ENCODE data around the gene TTYH1.
"Not testable (repeated sequence)": the region's sequence is repeated elsewhere in the genome, so short reads cannot be mapped to it uniquely, and the experiment has no call there.

TTYH1 gene

DNA sequence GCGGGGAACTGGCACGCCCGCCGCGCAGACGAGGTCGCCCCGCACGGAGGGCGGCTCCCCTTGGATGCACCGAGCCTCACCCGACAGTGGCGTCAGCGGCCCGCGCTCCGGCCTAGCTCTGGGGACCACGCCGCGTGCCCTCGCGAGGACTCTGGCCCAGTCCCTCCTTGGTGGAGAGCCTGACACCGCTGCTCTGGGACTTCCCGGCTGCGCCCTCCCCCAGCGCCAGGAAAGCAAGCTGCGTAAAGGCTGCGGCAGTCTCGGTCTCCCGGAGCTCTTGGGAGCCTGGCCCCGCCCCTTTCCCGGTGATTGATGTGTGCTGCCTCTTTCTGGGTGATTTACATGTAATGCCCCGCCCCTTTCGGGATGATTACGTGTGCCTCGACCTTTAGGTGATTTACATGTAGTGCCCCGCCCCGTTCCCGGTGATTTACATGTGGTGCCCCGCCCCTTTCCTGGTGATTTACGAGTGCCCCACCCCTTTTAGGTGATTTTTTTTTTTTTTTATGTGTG, 48.3 kb downstream of the TTYH1 start, which contains the start of gene LENG9:
Gene LENG9, minus strand, starts transcription at position 248 of the 513 bp plus-strand sequence. CDS start 252 bp downstream, outside the sequence.
- Histone ChIP-seq H3K4me3 (ENCODE audit: low read length) (peak within 1 kb of the TSS; percentile 88), H3K27ac (ENCODE audit: low read length) (peak within 1 kb of the TSS; percentile 95), H3K36me3 (ENCODE audit: insufficient read depth, low read depth, low read length) (peaks cover 34% of the 10 kb centered on the region), H3K27me3 (ENCODE audit: insufficient read depth, low read length) (peaks cover 17% of the 10 kb centered on the region), H3K4me1 (ENCODE audit: insufficient read depth, low read length) (no peaks in the 10 kb centered on the region), H3K9me3 (ENCODE audit: insufficient read depth, low read depth, low read length) (no peaks in the 10 kb centered on the region), H3K9ac (ENCODE audit: low read depth, low read length) (peak within 1 kb of the TSS; percentile 88)

DNA sequence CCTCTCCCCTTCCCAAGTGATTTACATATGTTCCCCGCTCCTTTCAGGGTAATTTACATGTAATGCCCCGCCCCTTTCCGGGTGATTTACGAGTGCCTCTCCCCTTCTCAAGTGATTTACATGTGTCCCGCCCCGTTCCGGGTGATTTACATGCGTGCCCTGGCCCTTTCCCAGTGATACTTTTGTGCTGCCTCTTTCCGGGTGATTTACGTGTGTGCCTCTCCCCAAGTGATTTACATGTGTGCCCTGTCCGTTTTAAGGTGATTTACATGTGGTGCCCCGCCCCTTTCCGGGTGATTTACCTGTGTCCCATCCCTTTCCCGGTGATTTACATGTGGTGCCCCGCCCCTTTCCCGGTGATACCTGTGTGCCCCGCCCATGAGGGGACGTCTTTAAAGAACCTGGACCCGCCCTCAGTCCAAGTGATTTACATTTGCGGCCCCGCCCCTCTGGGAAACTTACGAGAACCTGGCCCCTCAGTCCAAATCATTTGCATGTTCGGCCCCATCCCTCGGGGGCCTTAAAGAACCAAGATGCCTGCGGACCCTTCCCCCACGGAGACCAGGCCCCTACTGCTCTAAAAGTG, 48.9 kb downstream of the TTYH1 start:
- peaks cover 29% of the 10 kb centered on the region for H3K36me3 ChIP-seq (ENCODE audit: insufficient read depth, low read depth, low read length)
- H3K27ac ChIP-seq (ENCODE audit: low read length) = peak overlapping the region; percentile 95
- peaks cover 18% of the 10 kb centered on the region for H3K27me3 ChIP-seq (ENCODE audit: insufficient read depth, low read length)
- H3K4me3 ChIP-seq (ENCODE audit: low read length) = peak overlapping the region; percentile 88
- no peaks in the 10 kb centered on the region for H3K4me1 ChIP-seq (ENCODE audit: insufficient read depth, low read length)
- H3K9me3 ChIP-seq (ENCODE audit: insufficient read depth, low read depth, low read length) = no peaks in the 10 kb centered on the region
- H3K9ac ChIP-seq (ENCODE audit: low read depth, low read length) = peak overlapping the region; percentile 88; the same call in 1 of the 2 replicates

DNA sequence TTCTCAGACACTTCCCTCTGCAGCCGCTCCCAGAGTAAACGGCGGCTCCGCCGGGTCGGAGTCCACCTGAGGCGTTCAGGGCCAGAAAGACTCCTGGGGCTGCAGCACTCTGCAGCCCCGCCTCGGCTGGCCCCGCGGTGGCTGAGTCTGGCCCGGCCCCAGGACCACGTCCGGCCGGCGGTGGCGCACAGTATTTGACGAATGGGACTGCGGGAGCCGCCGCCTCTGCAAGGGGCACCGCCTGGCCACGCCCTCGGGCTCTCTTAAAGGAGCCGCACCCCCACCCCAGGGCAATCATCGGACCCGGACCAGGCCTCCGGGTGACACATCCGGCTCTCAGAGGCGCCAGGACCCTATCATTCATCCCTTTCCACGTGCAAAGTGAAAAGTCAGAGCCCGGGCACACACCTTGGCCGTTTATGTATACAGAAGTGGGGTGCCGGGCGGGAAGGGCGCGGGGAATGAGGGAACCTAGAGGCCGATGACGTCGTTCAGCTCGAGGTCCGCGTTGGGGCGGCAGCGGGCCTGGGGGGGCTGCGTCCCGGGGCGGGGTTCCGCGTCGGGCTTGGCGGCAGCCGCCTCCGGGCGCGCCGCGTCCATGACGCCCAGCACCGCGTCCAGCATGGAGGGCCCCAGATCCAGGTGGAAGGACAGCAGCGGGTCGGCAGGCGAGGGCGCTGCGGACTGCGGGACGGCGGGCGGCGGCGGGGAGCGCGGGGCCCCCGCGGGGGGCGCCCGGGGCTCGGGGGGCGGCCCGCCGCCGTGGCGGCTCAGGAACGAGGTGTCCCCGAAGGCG, 49.6 kb downstream of the TTYH1 start:
- Histone ChIP-seq H3K4me3 (ENCODE audit: low read length) (peak overlapping the region; percentile 88), H3K36me3 (ENCODE audit: insufficient read depth, low read depth, low read length) (peaks cover 22% of the 10 kb centered on the region), H3K9ac (ENCODE audit: low read depth, low read length) (peak overlapping the region; percentile 88; the same call in 1 of the 2 replicates), H3K9me3 (ENCODE audit: insufficient read depth, low read depth, low read length) (no peaks in the 10 kb centered on the region), H3K27ac (ENCODE audit: low read length) (peak overlapping the region; percentile 95), H3K27me3 (ENCODE audit: insufficient read depth, low read length) (peaks cover 25% of the 10 kb centered on the region), H3K4me1 (ENCODE audit: insufficient read depth, low read length) (no peaks in the 10 kb centered on the region)

DNA sequence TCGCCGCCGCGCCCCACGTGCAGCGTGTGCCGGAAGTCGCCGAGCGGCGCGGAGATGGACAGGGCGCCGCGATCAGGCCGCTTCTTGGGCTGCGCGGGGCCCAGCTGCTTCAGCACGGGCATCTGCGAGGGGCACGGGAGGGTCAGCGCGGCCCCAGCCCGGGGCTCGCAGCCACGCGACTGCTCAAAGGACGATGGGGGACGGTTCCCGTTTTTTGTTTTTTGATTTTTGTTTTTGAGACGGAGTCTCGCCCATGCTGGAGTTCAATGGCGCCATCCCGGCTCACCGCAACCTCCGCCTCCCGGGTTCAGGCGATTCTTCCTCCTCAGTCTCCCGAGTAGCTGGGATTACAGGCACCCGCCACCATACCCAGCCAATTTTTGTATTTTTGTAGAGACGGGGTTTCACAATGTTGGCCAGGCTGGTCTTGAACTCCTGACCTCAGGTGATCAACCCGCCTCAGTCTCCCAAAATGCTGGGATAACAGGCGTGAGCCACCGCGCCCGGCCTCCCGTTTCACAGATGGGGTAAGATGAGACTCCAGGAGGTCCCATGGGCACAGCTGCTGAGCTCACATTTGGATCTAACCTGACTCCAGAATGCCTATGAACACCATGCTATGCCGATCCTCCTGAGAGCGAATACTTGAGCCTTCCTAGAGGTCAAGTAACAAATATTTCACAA, 50.3 kb downstream of the TTYH1 start:
- peaks cover 33% of the 10 kb centered on the region for H3K27me3 ChIP-seq (ENCODE audit: insufficient read depth, low read length)
- peaks cover 17% of the 10 kb centered on the region for H3K36me3 ChIP-seq (ENCODE audit: insufficient read depth, low read depth, low read length)
- H3K9ac ChIP-seq (ENCODE audit: low read depth, low read length) = no peak overlapping the region
- H3K9me3 ChIP-seq (ENCODE audit: insufficient read depth, low read depth, low read length) = no peaks in the 10 kb centered on the region
- H3K4me3 ChIP-seq (ENCODE audit: low read length) = no peak overlapping the region
- H3K4me1 ChIP-seq (ENCODE audit: insufficient read depth, low read length) = peaks cover under 1% of the 10 kb centered on the region; the same call in 1 of the 2 replicates
- no peak overlapping the region for H3K27ac ChIP-seq (ENCODE audit: low read length)

DNA sequence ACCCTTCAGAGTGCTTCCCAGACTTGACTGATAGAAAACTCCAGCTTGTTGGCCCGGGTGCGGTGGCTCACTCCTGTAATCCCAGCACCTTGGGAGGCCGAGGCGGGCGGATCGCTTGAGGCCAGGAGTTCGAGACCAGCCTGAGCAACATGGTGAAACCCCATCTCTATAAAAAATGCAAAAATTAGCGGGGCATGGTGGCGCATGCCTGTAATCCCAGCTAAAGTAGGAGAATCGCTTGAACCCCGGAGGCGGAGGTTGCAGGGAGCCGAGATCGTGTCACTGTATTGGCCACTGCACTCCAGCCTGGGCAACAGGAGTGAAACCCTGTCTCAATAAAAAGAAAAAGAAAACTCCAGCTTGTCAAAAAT, 50.8 kb downstream of the TTYH1 start:
- H3K4me3 ChIP-seq (ENCODE audit: low read length); H3K27ac ChIP-seq (ENCODE audit: low read length); H3K4me1 ChIP-seq (ENCODE audit: insufficient read depth, low read length); H3K9ac ChIP-seq (ENCODE audit: low read depth, low read length); H3K9me3 ChIP-seq (ENCODE audit: insufficient read depth, low read depth, low read length): not testable (repeated sequence)
- H3K27me3 ChIP-seq (ENCODE audit: insufficient read depth, low read length) = peaks cover 38% of the 10 kb centered on the region
- peaks cover 12% of the 10 kb centered on the region for H3K36me3 ChIP-seq (ENCODE audit: insufficient read depth, low read depth, low read length)

DNA sequence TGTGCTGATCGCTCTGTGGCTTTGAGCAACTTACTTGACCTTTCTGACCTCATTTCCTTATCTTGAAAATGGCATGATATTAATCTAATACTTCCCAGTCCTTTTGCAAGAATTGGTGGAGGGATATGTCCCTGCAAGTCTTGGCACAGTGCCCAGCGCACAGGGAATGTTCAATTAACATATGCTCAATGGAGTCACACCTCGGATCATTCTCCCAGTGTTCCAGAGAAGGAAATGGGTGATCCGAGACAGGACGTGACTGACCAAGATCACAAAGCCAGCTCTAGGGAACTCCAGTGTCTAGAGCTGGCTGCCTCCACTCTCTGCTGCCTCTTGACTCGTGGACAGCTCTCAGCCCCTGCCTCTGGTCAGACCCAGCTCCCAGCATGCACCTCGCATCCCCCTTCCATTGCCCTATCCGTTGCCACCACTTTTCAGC, 54.3 kb downstream of the TTYH1 start:
- no peak overlapping the region for H3K9ac ChIP-seq (ENCODE audit: low read depth, low read length)
- no peak overlapping the region for H3K27ac ChIP-seq (ENCODE audit: low read length)
- peaks cover 56% of the 10 kb centered on the region for H3K27me3 ChIP-seq (ENCODE audit: insufficient read depth, low read length)
- H3K9me3 ChIP-seq (ENCODE audit: insufficient read depth, low read depth, low read length) = no peaks in the 10 kb centered on the region
- no peaks in the 10 kb centered on the region for H3K36me3 ChIP-seq (ENCODE audit: insufficient read depth, low read depth, low read length)
- peaks cover 7% of the 10 kb centered on the region; the same call in 1 of the 2 replicates for H3K4me1 ChIP-seq (ENCODE audit: insufficient read depth, low read length)
- H3K4me3 ChIP-seq (ENCODE audit: low read length) = no peak overlapping the region

DNA sequence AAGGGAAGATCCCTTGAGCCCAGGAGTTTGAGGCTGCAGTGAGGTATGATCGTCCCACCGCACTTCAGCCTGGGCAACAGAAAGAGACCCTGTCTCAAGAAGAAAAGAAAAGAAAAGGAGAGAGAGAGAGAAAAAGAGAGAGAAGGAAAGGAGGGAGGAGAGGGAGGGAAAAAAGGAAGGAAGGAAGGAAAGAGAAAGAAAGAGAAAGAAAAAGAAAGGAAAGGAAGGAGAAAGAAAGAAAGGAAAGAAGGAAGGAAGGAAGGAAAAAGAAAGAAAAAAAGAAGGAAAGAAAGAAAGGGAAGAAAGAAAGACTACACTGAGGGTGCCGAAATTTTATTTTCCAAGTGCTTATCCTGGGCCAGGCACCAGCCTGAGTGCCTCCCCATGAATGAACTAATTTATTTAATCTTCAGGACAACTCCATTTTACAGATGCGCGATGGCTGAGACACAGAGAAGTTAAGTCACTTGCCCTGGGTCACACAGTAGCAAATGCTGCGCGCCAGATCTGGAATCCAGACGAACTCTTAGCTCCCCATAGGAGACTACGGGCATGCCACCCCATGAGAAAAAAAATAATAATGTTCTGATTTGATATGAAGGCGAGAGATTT, 55.1 kb downstream of the TTYH1 start:
- Histone ChIP-seq H3K27me3 (ENCODE audit: insufficient read depth, low read length) (peaks cover 55% of the 10 kb centered on the region), H3K4me1 (ENCODE audit: insufficient read depth, low read length) (peaks cover 7% of the 10 kb centered on the region; the same call in 1 of the 2 replicates), H3K27ac (ENCODE audit: low read length) (no peak overlapping the region), H3K36me3 (ENCODE audit: insufficient read depth, low read depth, low read length) (no peaks in the 10 kb centered on the region), H3K9me3 (ENCODE audit: insufficient read depth, low read depth, low read length) (no peaks in the 10 kb centered on the region), H3K9ac (ENCODE audit: low read depth, low read length) (no peak overlapping the region), H3K4me3 (ENCODE audit: low read length) (peak overlapping the region; percentile 60; the same call in 1 of the 2 replicates)

DNA sequence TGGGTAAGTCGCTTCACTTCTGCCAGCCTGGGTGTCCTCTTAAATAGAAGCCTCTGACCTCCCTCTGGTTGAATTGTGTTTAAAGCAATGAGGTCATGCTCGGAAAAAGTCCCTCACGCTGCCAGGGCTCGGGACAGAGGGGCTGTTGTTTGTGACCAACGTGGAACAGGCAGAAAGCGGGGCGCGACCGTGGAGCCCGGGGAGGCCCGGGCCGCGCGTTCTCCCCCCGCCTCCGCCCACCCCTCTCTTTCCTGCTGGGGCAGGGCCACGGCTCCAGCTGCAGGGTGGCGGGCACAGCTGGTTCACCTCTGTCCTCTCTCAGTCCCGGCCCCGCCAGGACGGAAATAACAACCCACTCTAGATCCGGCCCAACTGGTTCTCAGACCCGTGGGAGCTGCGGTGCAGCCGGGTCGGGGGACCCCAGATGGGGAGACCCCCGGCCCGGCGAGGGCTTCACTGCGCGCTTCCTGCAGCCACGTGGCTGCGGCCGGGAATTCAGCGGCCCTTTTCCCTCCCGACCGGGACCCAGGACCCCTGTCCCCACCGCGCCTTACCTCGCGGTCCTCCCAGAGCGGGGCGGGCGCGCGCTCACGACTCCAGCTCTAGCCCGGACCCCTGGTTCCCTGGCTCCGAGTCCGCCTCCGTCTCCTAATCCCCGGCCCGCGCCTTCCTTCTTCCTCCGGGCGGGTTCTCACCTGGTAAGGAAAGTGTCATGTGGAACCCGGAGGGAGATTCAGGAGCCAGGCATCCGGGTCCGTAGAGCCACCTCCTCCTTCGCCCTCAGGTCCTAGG, 55.9 kb downstream of the TTYH1 start:
- H3K4me3 ChIP-seq (ENCODE audit: low read length) = peak overlapping the region; percentile 60
- H3K9ac ChIP-seq (ENCODE audit: low read depth, low read length) = peak overlapping the region; percentile 58; the same call in 1 of the 2 replicates
- peaks cover 7% of the 10 kb centered on the region; the same call in 1 of the 2 replicates for H3K4me1 ChIP-seq (ENCODE audit: insufficient read depth, low read length)
- no peaks in the 10 kb centered on the region for H3K9me3 ChIP-seq (ENCODE audit: insufficient read depth, low read depth, low read length)
- H3K36me3 ChIP-seq (ENCODE audit: insufficient read depth, low read depth, low read length) = no peaks in the 10 kb centered on the region
- peaks cover 47% of the 10 kb centered on the region for H3K27me3 ChIP-seq (ENCODE audit: insufficient read depth, low read length)
- no peak overlapping the region for H3K27ac ChIP-seq (ENCODE audit: low read length)

DNA sequence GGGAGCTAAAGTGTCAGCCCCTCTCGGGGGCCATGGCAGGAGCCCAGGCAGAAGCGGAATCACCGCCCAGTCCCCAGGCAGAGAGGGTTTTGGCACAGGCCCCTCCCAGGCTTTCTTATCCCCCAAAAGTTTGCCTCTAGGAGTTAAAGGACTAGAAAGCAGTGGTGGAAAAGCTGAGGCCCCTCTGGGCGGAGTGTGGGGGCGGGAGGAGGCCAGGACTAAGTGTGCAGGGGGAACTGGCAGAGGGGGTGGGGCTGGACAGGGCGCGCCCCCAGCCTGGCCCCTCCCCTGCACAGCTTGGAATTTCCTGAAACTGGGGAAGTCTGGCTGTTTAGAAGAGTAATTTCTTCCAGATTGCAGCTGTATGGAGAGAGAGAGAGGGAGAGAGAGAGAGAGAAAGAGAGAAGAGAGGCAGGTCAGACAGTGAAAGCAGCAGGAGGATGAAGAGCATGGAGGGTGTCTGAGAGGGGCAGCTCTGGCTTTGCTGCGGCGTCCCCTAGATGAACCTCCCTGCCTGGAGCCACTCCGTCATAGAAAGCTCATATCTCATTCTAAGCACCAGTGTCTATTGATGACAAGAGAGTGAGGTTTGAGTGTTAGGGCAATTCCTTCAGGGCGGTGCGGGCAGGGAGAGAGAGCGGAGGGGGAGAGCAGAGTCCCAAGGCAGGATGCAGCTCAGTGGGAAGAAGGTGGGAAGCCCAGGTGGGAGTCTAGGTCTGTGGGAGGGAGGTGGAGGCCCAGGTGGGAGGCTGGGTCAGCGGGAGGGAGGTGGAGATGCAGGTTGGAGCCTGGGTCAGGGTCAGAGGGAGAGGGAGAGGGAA, 58.0 kb downstream of the TTYH1 start, which contains the start of gene CDC42EP5:
Gene CDC42EP5, minus strand, starts transcription at position 226 of the 821 bp plus-strand sequence. CDS start 7,749 bp downstream, outside the sequence.
- peaks cover 7% of the 10 kb centered on the region; the same call in 1 of the 2 replicates for H3K4me1 ChIP-seq (ENCODE audit: insufficient read depth, low read length)
- peaks cover 42% of the 10 kb centered on the region for H3K27me3 ChIP-seq (ENCODE audit: insufficient read depth, low read length)
- no peak within 1 kb of the TSS for H3K27ac ChIP-seq (ENCODE audit: low read length)
- H3K9me3 ChIP-seq (ENCODE audit: insufficient read depth, low read depth, low read length) = no peaks in the 10 kb centered on the region
- H3K9ac ChIP-seq (ENCODE audit: low read depth, low read length) = peak within 1 kb of the TSS; percentile 37; the same call in 1 of the 2 replicates
- H3K4me3 ChIP-seq (ENCODE audit: low read length) = peak within 1 kb of the TSS; percentile 35; the same call in 1 of the 2 replicates
- no peaks in the 10 kb centered on the region for H3K36me3 ChIP-seq (ENCODE audit: insufficient read depth, low read depth, low read length)

DNA sequence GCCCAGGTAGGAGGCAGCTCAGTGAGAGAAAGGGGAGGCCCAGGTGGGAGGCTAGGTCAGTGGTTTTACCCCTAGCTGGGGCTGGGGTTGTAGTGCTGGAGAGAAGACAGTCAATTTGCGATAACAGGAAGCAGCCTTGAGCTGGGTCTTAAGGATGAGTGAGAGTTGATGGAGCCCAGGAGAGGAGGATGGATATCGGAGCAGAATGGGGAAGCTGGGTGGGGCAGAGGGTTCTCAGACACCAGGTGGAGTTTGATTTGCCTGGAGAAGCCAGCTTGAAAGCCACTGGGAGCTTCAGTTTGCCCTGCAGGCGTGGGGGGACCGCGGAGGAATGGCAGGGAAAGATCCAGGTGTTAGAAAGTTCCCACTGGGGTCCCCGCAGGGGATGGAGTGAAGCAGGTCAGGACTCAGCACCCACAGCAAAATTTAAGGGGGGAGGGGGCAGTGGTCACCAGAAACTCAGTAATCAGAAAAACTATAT, 58.7 kb downstream of the TTYH1 start:
- Histone ChIP-seq H3K4me3 (ENCODE audit: low read length) (no peak overlapping the region), H3K27ac (ENCODE audit: low read length) (no peak overlapping the region), H3K4me1 (ENCODE audit: insufficient read depth, low read length) (peaks cover 7% of the 10 kb centered on the region; the same call in 1 of the 2 replicates), H3K27me3 (ENCODE audit: insufficient read depth, low read length) (peaks cover 38% of the 10 kb centered on the region), H3K9me3 (ENCODE audit: insufficient read depth, low read depth, low read length) (no peaks in the 10 kb centered on the region), H3K9ac (ENCODE audit: low read depth, low read length) (0 out of 2 replicates have a peak overlapping the region, but pooled peaks have one; percentile 37), H3K36me3 (ENCODE audit: insufficient read depth, low read depth, low read length) (no peaks in the 10 kb centered on the region)

All from iPS-20b (cell line).